Activated CD4-positive, alpha-beta T cell treated with anti-CD3 and anti-CD28 coated beads, Interleukin-2, amount 10 ng/mL, durations not matched to agents 24 days and 14 days (primary cell): Measurements from ENCODE around the gene P3H2. TPM values are rescaled to one million over a fixed set of nuclear protein-coding genes. Genes with fewer than 3 reads are reported as not detected.

Source experiments
- DNase-seq: peaks from one replicate; pipeline ENCODE4 v3.0.0; 2022
- H3K27ac Mint-ChIP-seq: one replicate; pipeline ENCODE4 v1.8.0; 2022; ENCODE audit warnings: mild to moderate bottlenecking, mixed read lengths
- H3K27me3 Mint-ChIP-seq: one replicate; pipeline ENCODE4 v1.8.0; 2022; ENCODE audit warnings: mixed read lengths
- H3K36me3 Mint-ChIP-seq: one replicate; pipeline ENCODE4 v1.8.0; 2022; ENCODE audit warnings: low read depth, mild to moderate bottlenecking, mixed read lengths
- H3K4me1 Mint-ChIP-seq: one replicate; pipeline ENCODE4 v1.8.0; 2021; ENCODE audit warnings: mixed read lengths
- H3K4me3 Mint-ChIP-seq: one replicate; pipeline ENCODE4 v1.8.0; 2022; ENCODE audit warnings: mild to moderate bottlenecking, moderate library complexity, mixed read lengths
- H3K9me3 Mint-ChIP-seq: one replicate; pipeline ENCODE4 v1.8.0; 2021; ENCODE audit warnings: mixed read lengths
- intact Hi-C: fragments of 100-400 bp; cut with micrococcal nuclease; formaldehyde crosslinking; loops from one replicate; pipeline ENCODE4 v1.15.1; 2023
- total RNA-seq: library from RNA; stranded (reverse); gene quantifications from 2 replicates; pipeline ENCODE4 v1.2.3, GENCODE V29; 2022

The P3H2 gene
- total RNA-seq, 1 donor from 2014 or later, result not detected

DNA sequence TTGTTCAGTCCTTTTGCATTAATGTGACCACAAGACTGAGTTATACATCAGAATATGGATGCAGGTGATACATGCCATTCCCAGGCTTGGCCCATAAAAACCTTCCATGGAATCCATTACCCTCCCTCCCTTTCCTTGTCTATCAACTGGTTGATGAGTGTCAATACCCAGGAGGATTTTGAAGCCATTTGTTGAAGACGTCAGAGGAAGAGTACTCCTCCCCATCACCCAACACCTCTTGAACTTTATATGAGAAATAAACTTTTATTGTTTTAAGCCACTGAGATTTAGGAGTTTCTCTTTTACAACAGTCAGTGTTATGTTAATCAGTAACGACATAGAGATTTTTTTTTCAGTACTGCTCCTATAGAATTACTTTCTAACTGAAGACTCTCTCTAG, 55.5 kb downstream of the P3H2 start:
- Mint-ChIP-seq H3K27ac (no peak overlapping the region), H3K4me1 (no peaks in the 10 kb centered on the region), H3K27me3 (peaks cover 9% of the 10 kb centered on the region), H3K4me3 (no peak overlapping the region), H3K9me3 (no peaks in the 10 kb centered on the region), H3K36me3 (no peaks in the 10 kb centered on the region)
- no peak for DNase-seq
- intact Hi-C loops, result no loop called here

DNA sequence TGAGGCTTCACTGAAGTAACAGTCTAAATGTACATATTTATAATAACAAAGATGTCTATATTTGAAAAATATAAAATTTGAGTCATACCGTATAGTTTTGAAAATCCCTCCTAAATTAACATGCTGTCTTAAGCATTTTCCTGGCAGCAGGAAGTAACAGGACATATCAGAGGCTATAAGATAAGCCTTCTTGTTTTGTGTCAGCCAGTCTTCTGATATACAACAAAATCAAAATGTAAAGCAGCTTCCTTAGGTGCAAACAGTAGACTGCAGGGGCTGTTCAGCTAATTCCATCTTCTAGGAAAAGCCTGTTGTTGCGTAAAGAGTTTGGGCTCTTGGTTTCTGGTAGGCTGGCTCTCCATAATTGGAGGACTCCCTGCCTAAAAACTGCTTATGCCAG, 56.0 kb downstream of the P3H2 start:
- Mint-ChIP-seq H3K36me3 (no peaks in the 10 kb centered on the region), H3K4me3 (no peak overlapping the region), H3K27me3 (peaks cover 9% of the 10 kb centered on the region), H3K27ac (no peak overlapping the region), H3K9me3 (no peaks in the 10 kb centered on the region), H3K4me1 (no peaks in the 10 kb centered on the region)
- DNase-seq, result no peak
- intact Hi-C loops, result no loop called here

DNA sequence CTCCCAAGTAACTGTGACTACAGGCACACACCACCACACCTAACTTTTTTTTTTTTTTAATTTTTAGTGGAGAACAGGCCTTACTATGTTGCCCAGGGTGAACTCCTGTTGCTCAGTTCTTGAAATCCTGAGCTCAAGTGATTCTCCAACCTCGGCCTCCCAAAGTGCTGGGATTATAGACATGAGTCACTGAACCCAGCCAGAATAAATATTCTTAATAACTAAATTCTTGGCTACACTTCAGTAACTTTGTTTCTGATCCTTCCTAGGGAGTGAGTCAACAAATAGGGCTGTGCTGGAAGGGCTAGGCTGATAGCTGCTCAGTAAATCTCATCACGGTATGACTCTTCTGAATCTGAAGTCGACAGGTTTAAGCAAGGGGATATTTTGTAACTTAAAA, 56.6 kb downstream of the P3H2 start:
- intact Hi-C loops, result no loop called here
- H3K4me1 Mint-ChIP-seq, result no peaks in the 10 kb centered on the region
- H3K4me3 Mint-ChIP-seq, result no peak overlapping the region
- no peaks in the 10 kb centered on the region for H3K36me3 Mint-ChIP-seq
- H3K27me3 Mint-ChIP-seq, result peaks cover 10% of the 10 kb centered on the region
- H3K9me3 Mint-ChIP-seq, result no peaks in the 10 kb centered on the region
- H3K27ac Mint-ChIP-seq, result no peak overlapping the region
- no peak for DNase-seq

DNA sequence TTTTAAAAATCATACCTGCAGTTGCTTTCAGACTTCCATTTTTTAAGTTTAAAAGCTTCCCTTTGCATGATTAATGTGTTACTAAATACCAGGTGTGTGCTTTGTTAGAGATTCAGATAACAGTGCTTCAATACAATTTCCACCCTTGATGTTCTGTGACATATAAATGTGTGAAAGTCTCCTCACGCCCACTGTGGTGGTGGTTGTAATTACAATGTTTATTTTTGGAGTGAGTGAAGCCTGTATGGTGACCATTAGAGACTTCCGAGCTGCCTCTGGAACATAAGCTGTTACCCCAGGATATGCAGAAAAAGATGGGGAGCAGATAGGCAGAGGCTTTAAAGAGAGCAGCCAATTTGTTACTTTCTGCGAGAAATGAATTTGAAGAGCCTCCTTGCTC, 57.2 kb downstream of the P3H2 start:
- DNase-seq, result no peak
- Mint-ChIP-seq H3K9me3 (no peaks in the 10 kb centered on the region), H3K27ac (no peak overlapping the region), H3K4me1 (no peaks in the 10 kb centered on the region), H3K36me3 (no peaks in the 10 kb centered on the region), H3K4me3 (no peak overlapping the region), H3K27me3 (peaks cover 11% of the 10 kb centered on the region)
- intact Hi-C loops, result no loop called here

- Mint-ChIP-seq H3K4me1 (no peaks in the 10 kb centered on the region), H3K27me3 (peaks cover 11% of the 10 kb centered on the region)
- intact Hi-C loops, result no loop called here
These were observed 60.4 kb downstream of the P3H2 start for GRCh38 chr3:190060192-190060775.

DNA sequence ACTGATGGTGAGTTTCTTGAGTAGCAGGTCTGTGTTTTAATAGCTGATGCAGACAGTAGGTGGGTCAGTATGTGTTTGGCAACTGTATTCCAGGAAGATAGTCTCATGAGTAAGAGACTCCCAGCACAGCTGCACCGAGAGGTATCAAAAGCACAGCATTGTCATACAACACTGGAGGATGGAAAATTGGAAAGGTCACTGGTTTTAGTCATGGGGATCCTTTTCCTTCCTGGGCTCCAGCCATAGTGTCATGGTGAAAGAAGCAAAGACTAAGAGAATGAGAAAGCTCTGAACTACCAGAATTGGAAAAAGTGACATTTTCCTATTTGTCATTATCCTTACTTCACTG, 61.5 kb downstream of the P3H2 start:
- H3K27me3 Mint-ChIP-seq, result peaks cover 11% of the 10 kb centered on the region
- H3K36me3 Mint-ChIP-seq, result no peaks in the 10 kb centered on the region
- no peak overlapping the region for H3K4me3 Mint-ChIP-seq
- no peaks in the 10 kb centered on the region for H3K9me3 Mint-ChIP-seq
- no peak for DNase-seq
- no peak overlapping the region for H3K27ac Mint-ChIP-seq
- no peaks in the 10 kb centered on the region for H3K4me1 Mint-ChIP-seq
- intact Hi-C loops, result no loop called here

More at GRCh38 chr3:190060192-190060775, 60.4 kb downstream of the P3H2 start:
- Mint-ChIP-seq H3K36me3 (no peaks in the 10 kb centered on the region), H3K9me3 (no peaks in the 10 kb centered on the region), H3K4me3 (no peak overlapping the region), H3K27ac (no peak overlapping the region)
- DNase-seq, result no peak

DNA sequence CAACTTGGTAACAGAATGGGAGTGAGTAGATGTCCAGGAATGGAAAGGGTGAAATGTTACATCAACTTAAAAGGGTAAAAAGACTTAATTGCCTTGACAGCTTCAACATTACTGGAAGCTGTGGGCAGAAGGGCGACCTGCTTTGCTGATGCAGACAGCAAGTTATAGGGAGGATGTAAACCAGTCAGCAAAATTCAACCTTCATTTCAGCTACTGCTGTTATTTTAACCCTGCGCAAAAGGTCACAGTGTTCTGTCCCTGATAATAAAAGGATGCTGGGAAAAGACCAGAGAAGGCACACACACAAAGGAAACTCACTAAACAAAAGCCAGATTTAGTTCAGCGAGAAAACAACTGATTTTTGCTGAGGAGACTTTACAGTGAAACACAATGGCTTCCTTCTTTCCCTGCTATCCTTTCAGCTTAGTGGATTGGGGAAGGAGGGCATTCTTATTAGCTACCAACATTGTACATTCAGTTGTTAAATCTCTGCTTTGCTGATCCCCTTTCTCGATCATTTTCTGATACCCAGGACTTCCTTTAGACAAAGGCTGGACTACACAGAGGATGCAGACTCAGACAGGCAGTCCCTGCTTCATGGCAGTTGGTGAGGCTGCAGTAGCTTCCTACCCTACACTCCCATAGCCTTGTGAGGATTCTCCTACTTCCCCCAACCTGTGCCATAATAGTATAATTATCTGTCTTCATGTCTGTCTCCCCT, 62.0 kb downstream of the P3H2 start:
- DNase-seq, result no peak
- no peaks in the 10 kb centered on the region for H3K4me1 Mint-ChIP-seq
- no peak overlapping the region for H3K4me3 Mint-ChIP-seq
- no peaks in the 10 kb centered on the region for H3K36me3 Mint-ChIP-seq
- intact Hi-C loops, result no loop called here
- peaks cover 11% of the 10 kb centered on the region for H3K27me3 Mint-ChIP-seq
- no peak overlapping the region for H3K27ac Mint-ChIP-seq
- H3K9me3 Mint-ChIP-seq, result no peaks in the 10 kb centered on the region

GRCh38 chr3:190056742-190057141, 64.0 kb downstream of the P3H2 start:
- intact Hi-C loops, result no loop called here
- Mint-ChIP-seq H3K9me3 (no peaks in the 10 kb centered on the region), H3K27me3 (peaks cover 7% of the 10 kb centered on the region), H3K4me3 (no peak overlapping the region), H3K4me1 (no peaks in the 10 kb centered on the region), H3K27ac (no peak overlapping the region), H3K36me3 (no peaks in the 10 kb centered on the region)
- DNase-seq, result no peak

DNA sequence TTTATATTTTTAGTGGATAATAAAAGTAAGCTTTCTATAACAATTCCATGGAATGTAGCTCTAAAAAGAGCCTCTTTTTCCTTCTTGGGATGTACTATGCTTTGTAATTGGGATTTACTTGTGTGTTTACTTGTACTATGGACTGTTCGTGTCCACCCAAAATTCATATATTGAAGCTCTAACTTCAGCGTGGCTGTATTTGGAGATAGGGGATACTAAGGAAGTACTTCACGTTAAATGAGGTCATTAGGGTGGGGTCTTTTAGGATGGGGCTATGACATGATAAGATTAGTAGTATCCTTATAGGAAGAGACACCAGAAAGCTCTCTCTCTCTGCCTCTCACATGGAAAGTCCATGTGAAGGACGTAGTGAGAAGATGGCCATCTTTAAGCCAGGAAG, 64.9 kb downstream of the P3H2 start:
- intact Hi-C loops, result no loop called here
- Mint-ChIP-seq H3K9me3 (no peaks in the 10 kb centered on the region), H3K4me1 (no peaks in the 10 kb centered on the region), H3K27ac (no peak overlapping the region), H3K27me3 (peaks cover 4% of the 10 kb centered on the region), H3K4me3 (no peak overlapping the region), H3K36me3 (no peaks in the 10 kb centered on the region)
- no peak for DNase-seq

DNA sequence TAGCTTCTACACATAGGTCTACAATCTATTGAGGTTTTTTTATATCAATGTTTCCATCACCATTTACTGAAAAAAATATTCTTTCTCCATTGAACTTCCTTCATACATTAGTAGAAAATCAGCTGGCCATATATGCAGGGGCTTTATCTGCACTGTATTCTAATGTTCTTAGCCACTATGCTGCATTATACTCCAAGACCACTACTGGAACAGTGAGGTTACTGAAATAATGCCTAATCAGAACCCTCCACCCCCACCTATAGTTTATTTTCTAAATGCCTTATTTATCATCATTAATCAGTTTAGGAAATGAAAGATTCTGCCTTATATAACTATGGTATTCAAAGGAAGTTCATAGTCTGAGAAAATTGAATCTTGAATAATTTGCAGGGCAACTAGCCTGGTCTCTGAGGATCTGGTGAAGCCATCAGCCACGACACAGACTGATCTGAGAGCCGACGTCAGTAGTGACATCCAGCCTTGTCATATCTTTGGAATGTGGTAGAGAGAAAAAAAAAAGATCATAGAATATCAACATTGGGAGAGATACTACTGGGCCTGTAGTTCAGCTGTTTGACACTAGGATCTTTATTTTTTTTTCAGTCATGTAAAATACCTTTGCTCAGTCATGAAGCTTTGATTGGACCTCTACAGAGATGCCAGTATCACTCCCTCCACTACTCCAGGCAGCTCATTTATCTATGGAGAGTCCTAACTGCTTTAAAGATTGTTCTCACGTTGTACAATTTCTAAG, 66.6 kb downstream of the P3H2 start:
- peaks cover 1% of the 10 kb centered on the region for H3K27me3 Mint-ChIP-seq
- no peaks in the 10 kb centered on the region for H3K9me3 Mint-ChIP-seq
- H3K4me3 Mint-ChIP-seq, result no peak overlapping the region
- intact Hi-C loops, result no loop called here
- no peak overlapping the region for H3K27ac Mint-ChIP-seq
- no peak for DNase-seq
- no peaks in the 10 kb centered on the region for H3K36me3 Mint-ChIP-seq
- H3K4me1 Mint-ChIP-seq, result no peaks in the 10 kb centered on the region

DNA sequence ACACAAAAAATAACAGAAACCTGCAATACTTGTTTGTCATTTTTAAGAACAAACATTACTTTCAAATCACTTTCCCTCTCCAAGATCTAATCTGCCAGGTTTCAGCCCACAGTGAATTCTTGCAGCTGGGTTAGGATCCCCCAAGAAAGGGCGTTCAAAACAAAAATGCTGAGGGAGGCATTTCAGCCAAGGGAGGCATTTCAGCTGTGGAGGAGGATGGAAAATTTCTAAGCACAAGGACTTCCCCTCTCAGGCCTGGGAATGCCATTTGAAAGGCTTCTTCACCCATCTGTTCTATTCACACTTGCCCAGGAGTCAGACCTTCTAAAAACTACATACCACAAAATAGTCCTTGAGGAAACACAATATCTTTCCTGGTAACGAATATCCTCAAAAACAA, 69.1 kb downstream of the P3H2 start:
- H3K4me1 Mint-ChIP-seq, result no peaks in the 10 kb centered on the region
- H3K27me3 Mint-ChIP-seq, result peaks cover 5% of the 10 kb centered on the region
- no peaks in the 10 kb centered on the region for H3K9me3 Mint-ChIP-seq
- no peak for DNase-seq
- H3K4me3 Mint-ChIP-seq, result no peak overlapping the region
- no peaks in the 10 kb centered on the region for H3K36me3 Mint-ChIP-seq
- intact Hi-C loops, result no loop called here
- H3K27ac Mint-ChIP-seq, result no peak overlapping the region

- no peak for DNase-seq
- Mint-ChIP-seq H3K36me3 (no peaks in the 10 kb centered on the region), H3K4me1 (no peaks in the 10 kb centered on the region), H3K27ac (no peak overlapping the region), H3K27me3 (peaks cover 5% of the 10 kb centered on the region), H3K4me3 (no peak overlapping the region), H3K9me3 (no peaks in the 10 kb centered on the region)
- intact Hi-C loops, result no loop called here
These were observed 71.7 kb downstream of the P3H2 start for GRCh38 chr3:190048932-190049441.

DNA sequence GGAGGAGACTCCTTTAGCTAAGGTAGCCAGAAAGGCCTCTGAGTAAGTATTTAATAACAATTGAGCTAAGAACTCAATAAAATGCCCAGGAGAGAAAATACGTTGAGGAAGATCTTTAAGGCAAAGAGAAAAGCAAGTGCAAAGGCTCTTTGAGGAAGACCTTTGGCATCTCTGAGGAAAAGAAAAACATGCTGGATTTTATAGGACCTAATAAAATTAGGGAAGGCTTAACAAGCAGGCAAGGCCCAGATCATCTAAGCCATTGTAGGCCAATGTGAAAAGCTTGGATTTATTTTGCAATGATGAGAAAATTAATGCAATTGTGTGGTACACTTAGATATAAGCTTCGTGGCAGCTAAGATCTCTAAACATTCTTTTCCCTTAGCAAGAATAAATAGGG, 75.7 kb downstream of the P3H2 start:
- H3K27me3 Mint-ChIP-seq, result peaks cover 11% of the 10 kb centered on the region
- H3K27ac Mint-ChIP-seq, result no peak overlapping the region
- no peak overlapping the region for H3K4me3 Mint-ChIP-seq
- H3K9me3 Mint-ChIP-seq, result no peaks in the 10 kb centered on the region
- intact Hi-C loops, result no loop called here
- H3K4me1 Mint-ChIP-seq, result no peaks in the 10 kb centered on the region
- DNase-seq, result no peak
- no peaks in the 10 kb centered on the region for H3K36me3 Mint-ChIP-seq

DNA sequence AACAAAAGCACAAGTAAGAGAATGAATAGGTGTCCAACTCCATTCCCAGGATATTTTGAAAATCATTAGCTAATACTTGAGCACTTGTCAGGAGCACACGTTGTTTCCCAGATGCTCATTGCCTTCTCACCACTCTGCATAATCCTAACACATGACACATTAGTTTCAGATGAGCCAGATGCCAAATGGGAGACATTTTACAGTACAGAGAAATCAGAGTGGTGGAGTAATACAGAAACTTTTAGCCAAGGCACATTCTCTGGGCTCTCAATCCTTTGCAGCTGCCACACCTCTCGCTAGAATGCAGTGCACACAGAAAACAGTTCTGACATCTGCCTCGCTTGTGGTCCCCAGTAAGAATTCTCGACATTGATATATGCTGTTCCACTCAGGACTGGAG, 76.6 kb downstream of the P3H2 start:
- H3K27me3 Mint-ChIP-seq, result peaks cover 11% of the 10 kb centered on the region

More for the DNA sequence above, 76.6 kb downstream of the P3H2 start:
- H3K4me1 Mint-ChIP-seq, result no peaks in the 10 kb centered on the region
- no peak overlapping the region for H3K27ac Mint-ChIP-seq
- no peak overlapping the region for H3K4me3 Mint-ChIP-seq
- intact Hi-C loops, result no loop called here
- no peak for DNase-seq
- no peaks in the 10 kb centered on the region for H3K36me3 Mint-ChIP-seq
- H3K9me3 Mint-ChIP-seq, result no peaks in the 10 kb centered on the region
